Sigmoid colon (tissue), 7 donors: ENCODE results near the gene CRABP2. TPM values are rescaled to one million over a fixed set of nuclear protein-coding genes. Genes with fewer than 3 reads are reported as not detected.

ENCODE experiments used
- DNase-seq: peaks from one replicate; pipeline ENCODE4 v3.0.0-alpha.2; 2019
- H3K27ac ChIP-seq, 4 donors: fragments of 200-600 bp; sonication (generic); one replicate each; pipeline ENCODE4 v1.5.1; 2016 to 2019; ENCODE audit warnings: mild to moderate bottlenecking in 1 of 4
- H3K27me3 ChIP-seq, 3 donors: fragments of 200-600 bp; sonication (generic); one replicate each; pipeline ENCODE4 v1.5.1; 2019; ENCODE audit warnings: mild to moderate bottlenecking in 1 of 3
- H3K36me3 ChIP-seq, 4 donors: fragments of 200-600 bp; sonication (generic); one replicate each; pipeline ENCODE4 v1.5.1; 2016 to 2019
- H3K4me1 ChIP-seq, 4 donors: fragments of 200-600 bp; sonication (generic); one replicate each; pipeline ENCODE4 v1.5.1; 2017 to 2019
- H3K4me3 ChIP-seq, 4 donors: fragments of 200-600 bp; sonication (generic); one replicate each; pipeline ENCODE4 v1.5.1; 2017 to 2019; ENCODE audit warnings: mild to moderate bottlenecking in 2 of 4, moderate library complexity in 1 of 4
- H3K9me3 ChIP-seq, 4 donors: fragments of 200-600 bp in 3 of 4; sonication (generic) in 3 of 4; one replicate each; pipeline versions ENCODE4 v1.5.1 to v1.6.1; 2013 to 2019
- EP300 ChIP-seq, 4 donors: sonication (generic); formaldehyde crosslinking; IDR thresholded peaks; one replicate each; pipeline ENCODE4 v1.6.1; 2017; ENCODE audit warnings: antibody characterized with exemption in 4 of 4
- POLR2A ChIP-seq, 2 donors: fragments of 450-650 bp; IDR thresholded peaks; one replicate each; pipeline ENCODE4 v1.6.1; 2016; ENCODE audit warnings: antibody characterized with exemption in 2 of 2, mild to moderate bottlenecking in 2 of 2, moderate library complexity in 2 of 2
- POLR2AphosphoS5 ChIP-seq, 4 donors: sonication (generic); formaldehyde crosslinking; IDR thresholded peaks; one replicate each; pipeline ENCODE4 v1.6.1; 2017; ENCODE audit warnings: antibody characterized with exemption in 4 of 4
- WGBS, 2 donors: extraction: QIAGEN DNeasy Blood & Tissue Kit; methylation state at CpG; one replicate each; pipeline ENCODE4 v1.1.7; 2013; 5-methylcytosine and 5-hydroxymethylcytosine counted together
- intact Hi-C: fragments of 100-400 bp; cut with DNase I; formaldehyde crosslinking; loops from one replicate; pipeline ENCODE4 v1.15.1; 2023
- polyA plus RNA-seq, 3 donors: library from polyadenylated mRNA; stranded (reverse); fragments of 200-250 nt; gene quantifications; one replicate each; pipeline ENCODE4 v1.2.3, GENCODE V29; 2013
- total RNA-seq, 4 donors: library from RNA; depleted of rRNA; stranded (reverse); fragments of >200 nt; gene quantifications; one replicate each; pipeline ENCODE4 v1.1.0, GENCODE V29; 2016
- TF ChIP-seq, protein P1 (sequence below), 4 experiments: fragments of 450-650 bp in 3 of 4; fragments of 200-600 bp in 1 of 4; IDR thresholded peaks; one replicate each; pipeline ENCODE4 v1.5.1; 2016 to 2019; ENCODE audit warnings: antibody characterized with exemption in 4 of 4, mild to moderate bottlenecking in 3 of 4, moderate library complexity in 2 of 4
- donor health status: healthy with polysubstance abuse.
- donor health status: Bipolar disorder and iron deficiency.
- donor health status: healthy.

The CRABP2 gene
- total and polyA plus RNA-seq, 7 donors: 3.1 to 7.8 (median 4.9) TPM; not detected in 2

DNA sequence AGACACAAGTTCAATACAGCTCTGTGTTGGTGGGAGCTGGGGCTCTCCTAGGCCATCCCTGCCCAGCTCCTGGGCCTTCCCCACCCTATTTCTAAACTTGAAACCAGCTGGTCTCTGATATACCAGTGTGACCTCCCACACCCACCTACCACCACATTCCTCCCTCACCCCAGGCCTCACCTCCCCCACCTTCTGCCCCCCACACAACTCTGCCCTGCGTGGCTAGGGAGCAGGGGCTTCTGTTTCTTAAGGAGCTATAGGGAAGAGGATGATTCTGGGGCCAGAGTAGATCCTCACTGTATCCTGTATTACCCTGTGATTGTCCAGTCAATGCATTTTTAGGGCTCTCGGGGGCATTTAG is 44.7 kb downstream of the CRABP2 start:
- H3K27ac ChIP-seq: peak overlapping the region; percentile 77 to 86 (median 80)
- no peak for TF ChIP-seq EP300 (IDR thresholded peaks at IDR 0.05)
- TF ChIP-seq, protein P1, sequence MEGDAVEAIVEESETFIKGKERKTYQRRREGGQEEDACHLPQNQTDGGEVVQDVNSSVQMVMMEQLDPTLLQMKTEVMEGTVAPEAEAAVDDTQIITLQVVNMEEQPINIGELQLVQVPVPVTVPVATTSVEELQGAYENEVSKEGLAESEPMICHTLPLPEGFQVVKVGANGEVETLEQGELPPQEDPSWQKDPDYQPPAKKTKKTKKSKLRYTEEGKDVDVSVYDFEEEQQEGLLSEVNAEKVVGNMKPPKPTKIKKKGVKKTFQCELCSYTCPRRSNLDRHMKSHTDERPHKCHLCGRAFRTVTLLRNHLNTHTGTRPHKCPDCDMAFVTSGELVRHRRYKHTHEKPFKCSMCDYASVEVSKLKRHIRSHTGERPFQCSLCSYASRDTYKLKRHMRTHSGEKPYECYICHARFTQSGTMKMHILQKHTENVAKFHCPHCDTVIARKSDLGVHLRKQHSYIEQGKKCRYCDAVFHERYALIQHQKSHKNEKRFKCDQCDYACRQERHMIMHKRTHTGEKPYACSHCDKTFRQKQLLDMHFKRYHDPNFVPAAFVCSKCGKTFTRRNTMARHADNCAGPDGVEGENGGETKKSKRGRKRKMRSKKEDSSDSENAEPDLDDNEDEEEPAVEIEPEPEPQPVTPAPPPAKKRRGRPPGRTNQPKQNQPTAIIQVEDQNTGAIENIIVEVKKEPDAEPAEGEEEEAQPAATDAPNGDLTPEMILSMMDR (IDR thresholded peaks at IDR 0.05): no peak
- no peak for TF ChIP-seq POLR2AphosphoS5 (IDR thresholded peaks at IDR 0.05)
- TF ChIP-seq POLR2A (IDR thresholded peaks at IDR 0.05): no peak
- H3K9me3 ChIP-seq: no peaks in the 10 kb centered on the region
- H3K36me3 ChIP-seq: no peaks in the 10 kb centered on the region
- intact Hi-C loops: loop anchor here (1.0 kb wide), 1 partner anchor 18 kb away; no protein-coding TSS in a partner anchor
- 31 to 52% methylated on average over 2 of the region's 2 CpGs for WGBS, 2 donors
- DNase-seq: no peak
- H3K4me3 ChIP-seq: peak overlapping the region in 1 of 4 donors; percentile 1
- peaks cover 0 to 89% (median 82%) of the 10 kb centered on the region in 4 donors for H3K4me1 ChIP-seq
- no peaks in the 10 kb centered on the region for H3K27me3 ChIP-seq

DNA sequence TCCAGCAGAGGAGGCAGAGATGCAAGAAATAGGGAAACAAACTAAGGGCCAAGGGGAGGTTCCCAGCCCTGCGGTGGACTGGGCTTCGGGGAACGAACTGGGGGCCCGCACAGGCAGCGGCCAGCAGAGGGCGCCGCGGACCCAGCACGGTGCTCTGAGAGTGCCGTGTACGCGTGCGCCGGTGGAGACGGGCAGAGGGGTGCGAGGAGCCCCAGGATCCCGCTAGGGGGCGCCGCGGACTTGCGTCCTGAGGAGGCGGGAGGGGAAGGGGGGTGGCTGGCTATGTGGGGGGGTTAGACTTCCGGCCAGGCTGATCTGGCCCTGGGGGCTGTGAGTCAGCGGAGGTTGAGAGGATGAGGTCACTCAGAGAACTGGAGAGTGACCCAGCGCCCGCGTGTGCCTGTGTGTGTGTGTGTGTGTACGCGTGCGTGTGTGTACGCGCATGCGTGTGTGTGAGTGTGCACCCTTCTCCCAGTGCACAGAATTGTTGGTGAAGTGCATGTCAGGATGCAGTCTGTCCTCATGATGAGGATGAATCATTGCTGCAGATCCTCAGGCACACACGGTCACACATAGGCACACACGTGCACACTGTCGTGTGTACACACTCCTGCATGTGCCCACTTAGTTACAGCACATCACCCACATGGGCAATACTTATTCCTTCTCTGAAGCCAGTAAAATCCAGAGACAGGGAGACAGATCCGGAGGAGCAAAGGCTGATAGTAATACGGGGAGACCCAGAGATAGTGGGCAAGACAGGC is 45.2 kb downstream of the CRABP2 start:
- intact Hi-C loops: loop anchor here (1.0 to 5.0 kb wide), 3 partner anchors 18 to 203 kb away; no protein-coding TSS in a partner anchor
- Histone ChIP-seq H3K9me3 (no peaks in the 10 kb centered on the region), H3K4me3 (peak overlapping the region in 2 of 4 donors; percentile 16 to 20), H3K4me1 (peaks cover 0 to 83% (median 77%) of the 10 kb centered on the region in 4 donors), H3K27me3 (no peaks in the 10 kb centered on the region), H3K36me3 (no peaks in the 10 kb centered on the region), H3K27ac (peak overlapping the region; percentile 77 to 86 (median 80))
- peak; percentile 98 for DNase-seq
- WGBS, 2 donors: 13 to 16% methylated on average over 38 of the region's 38 CpGs
- TF ChIP-seq POLR2A (IDR thresholded peaks at IDR 0.05): no peak
- TF ChIP-seq, protein P1 (IDR thresholded peaks at IDR 0.05): peak; percentile 98 to 100 (median 100)
- TF ChIP-seq POLR2AphosphoS5 (IDR thresholded peaks at IDR 0.05): peak in 3 of 4 donors; percentile 40 to 61 (median 45)
- no peak for TF ChIP-seq EP300 (IDR thresholded peaks at IDR 0.05)

DNA sequence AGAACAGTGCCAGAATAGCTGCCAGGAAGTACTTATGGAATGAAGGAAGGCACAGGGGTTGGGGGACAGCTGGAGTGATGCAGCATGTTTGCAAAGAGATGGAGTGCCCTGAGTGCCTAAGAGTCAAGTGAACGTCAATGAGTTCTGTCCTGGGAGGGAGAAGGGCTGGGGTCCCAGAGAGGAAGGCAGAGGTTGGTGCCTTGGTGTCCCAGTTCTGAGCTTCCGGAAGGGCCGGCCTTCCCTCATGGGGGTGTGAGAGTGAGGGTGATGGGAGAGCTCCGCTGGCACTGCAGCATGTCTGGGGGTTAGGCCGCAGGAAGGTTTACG is 45.8 kb downstream of the CRABP2 start:
- no peak for DNase-seq
- TF ChIP-seq, protein P1 (IDR thresholded peaks at IDR 0.05): no peak
- TF ChIP-seq POLR2AphosphoS5 (IDR thresholded peaks at IDR 0.05) (no peak), EP300 (IDR thresholded peaks at IDR 0.05) (no peak), POLR2A (IDR thresholded peaks at IDR 0.05) (no peak)
- Histone ChIP-seq H3K9me3 (no peaks in the 10 kb centered on the region), H3K4me1 (peaks cover 0 to 78% (median 71%) of the 10 kb centered on the region in 4 donors), H3K27me3 (no peaks in the 10 kb centered on the region), H3K4me3 (peak overlapping the region in 1 of 4 donors; percentile 20), H3K27ac (peak overlapping the region; percentile 77 to 86 (median 80)), H3K36me3 (no peaks in the 10 kb centered on the region)
- intact Hi-C loops: loop anchor here (2.0 to 5.0 kb wide), 2 partner anchors 77 to 202 kb away; no protein-coding TSS in a partner anchor
- WGBS, 2 donors: 27 to 33% methylated on average over 6 of the region's 6 CpGs

DNA sequence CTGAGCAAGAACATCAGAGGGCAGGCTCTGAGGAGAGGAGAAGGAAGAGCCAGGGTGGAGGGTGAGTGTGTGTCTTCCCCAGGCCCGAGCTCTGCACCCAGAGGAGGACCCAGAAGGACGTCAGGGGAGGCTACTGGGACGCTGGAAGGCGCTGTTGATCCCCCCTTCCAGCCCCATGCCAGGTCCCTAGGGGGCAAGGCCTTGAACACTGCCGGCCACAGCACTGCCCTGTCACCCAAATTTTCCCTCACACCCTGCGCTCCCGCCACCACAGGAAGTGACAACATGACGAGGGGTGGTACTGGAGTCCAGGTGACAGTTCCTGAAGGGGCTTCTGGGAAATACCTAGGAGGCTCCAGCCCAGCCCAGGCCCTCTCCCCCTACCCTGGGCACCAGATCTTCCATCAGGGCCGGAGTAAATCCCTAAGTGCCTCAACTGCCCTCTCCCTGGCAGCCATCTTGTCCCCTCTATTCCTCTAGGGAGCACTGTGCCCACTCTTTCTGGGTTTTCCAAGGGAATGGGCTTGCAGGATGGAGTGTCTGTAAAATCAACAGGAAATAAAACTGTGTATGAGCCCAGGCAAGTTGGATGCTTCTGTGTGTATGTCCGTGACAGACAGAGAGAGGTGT is 46.3 kb downstream of the CRABP2 start:
- no peak overlapping the region for H3K4me3 ChIP-seq
- no peak for DNase-seq
- peaks cover 0 to 72% (median 66%) of the 10 kb centered on the region in 4 donors for H3K4me1 ChIP-seq
- no peak overlapping the region for H3K27ac ChIP-seq
- intact Hi-C loops: loop anchor here (2.0 to 5.0 kb wide), 2 partner anchors 76 to 202 kb away; no protein-coding TSS in a partner anchor
- no peaks in the 10 kb centered on the region for H3K36me3 ChIP-seq
- WGBS, 2 donors: 79 to 81% methylated on average over 10 of the region's 10 CpGs
- peaks cover 0 to 5% (median 0%) of the 10 kb centered on the region in 3 donors for H3K27me3 ChIP-seq
- TF ChIP-seq POLR2AphosphoS5 (IDR thresholded peaks at IDR 0.05) (no peak), POLR2A (IDR thresholded peaks at IDR 0.05) (no peak), EP300 (IDR thresholded peaks at IDR 0.05) (no peak)
- TF ChIP-seq, protein P1 (IDR thresholded peaks at IDR 0.05): no peak
- H3K9me3 ChIP-seq: no peaks in the 10 kb centered on the region
